Osteoblast (primary cell): ENCODE results near the gene PRICKLE2. TPM values are rescaled to one million over a fixed set of nuclear protein-coding genes. Genes with fewer than 3 reads are reported as not detected.

Experiments used
- DNase-seq: peaks from one replicate; pipeline ENCODE4 v3.0.0; 2011; ENCODE audit warnings: low spot score, mixed read lengths; ENCODE audit not compliant: insufficient read length; ENCODE audit errors: missing footprints
- H2AFZ ChIP-seq: 2 replicates; pipeline ENCODE4 v1.6.0; 2011; ENCODE audit warnings: mild to moderate bottlenecking, low read length
- H3K27ac ChIP-seq: 2 replicates; pipeline ENCODE4 v1.5.1; 2011; ENCODE audit warnings: mild to moderate bottlenecking, low read depth, low read length, moderate library complexity
- H3K27me3 ChIP-seq: 2 replicates; pipeline ENCODE4 v1.6.0; 2012; ENCODE audit warnings: mild to moderate bottlenecking, control low read depth, inconsistent platforms, low read length, moderate library complexity; ENCODE audit not compliant: insufficient read depth
- H3K36me3 ChIP-seq: 2 replicates; pipeline ENCODE4 v1.5.1; 2011; ENCODE audit warnings: mild to moderate bottlenecking, low read length, control low read depth, moderate library complexity; ENCODE audit not compliant: insufficient read depth
- H3K4me1 ChIP-seq: 2 replicates; pipeline ENCODE4 v1.5.1; 2011; ENCODE audit warnings: mild to moderate bottlenecking, low read length, control low read depth, moderate library complexity; ENCODE audit not compliant: insufficient read depth
- H3K4me2 ChIP-seq: 2 replicates; pipeline ENCODE4 v1.6.0; 2011; ENCODE audit warnings: mild to moderate bottlenecking, low read length; ENCODE audit not compliant: insufficient read depth
- H3K4me3 ChIP-seq: fragments of 200-600 bp; sonication (generic); 3 replicates; pipeline ENCODE4 v1.5.1; 2012; ENCODE audit warnings: mild to moderate bottlenecking, low read length, inconsistent platforms; ENCODE audit not compliant: insufficient read depth
- H3K79me2 ChIP-seq: 2 replicates; pipeline ENCODE4 v1.6.0; 2012; ENCODE audit warnings: mild to moderate bottlenecking, low read length, control low read depth, inconsistent platforms; ENCODE audit not compliant: insufficient read depth
- H3K9me3 ChIP-seq: 2 replicates; pipeline ENCODE4 v1.5.1; 2011; ENCODE audit warnings: low read depth, low read length, control low read depth
- H4K20me1 ChIP-seq: 2 replicates; pipeline ENCODE4 v1.6.0; 2012; ENCODE audit warnings: mild to moderate bottlenecking, low read length, control low read depth; ENCODE audit not compliant: insufficient read depth
- CTCF ChIP-seq: IDR thresholded peaks from 2 replicates; pipeline ENCODE4 v1.5.1; 2011; ENCODE audit warnings: mild to moderate bottlenecking, low read depth, low read length, moderate library complexity; ENCODE audit errors: extremely low read depth
- total RNA-seq: library from RNA; depleted of rRNA; stranded (reverse); fragments of >200 nt; gene quantifications from 2 replicates; pipeline ENCODE4 v1.2.3, GENCODE V29; 2012

PRICKLE2 gene
- total RNA-seq, 1 donor, result 18.8 TPM

- Histone ChIP-seq H2AFZ (no peak overlapping the region), H3K9me3 (no peaks in the 10 kb centered on the region), H3K27me3 (no peaks in the 10 kb centered on the region), H4K20me1 (no peaks in the 10 kb centered on the region), H3K4me1 (no peaks in the 10 kb centered on the region), H3K27ac (no peak overlapping the region), H3K79me2 (no peaks in the 10 kb centered on the region), H3K36me3 (peaks cover 13% of the 10 kb centered on the region), H3K4me3 (no peak overlapping the region), H3K4me2 (no peak overlapping the region)
- no peak for TF ChIP-seq CTCF
- peak; percentile 66 for DNase-seq
These were observed 126.6 kb downstream of the PRICKLE2 start for GRCh38 chr3:64098670-64099069.

GRCh38 chr3:64097920-64098319 is 127.3 kb downstream of the PRICKLE2 start:
- H3K27ac ChIP-seq, result no peak overlapping the region
- no peak overlapping the region for H3K4me2 ChIP-seq
- no peaks in the 10 kb centered on the region for H3K79me2 ChIP-seq
- no peaks in the 10 kb centered on the region for H4K20me1 ChIP-seq
- H3K9me3 ChIP-seq, result no peaks in the 10 kb centered on the region
- H3K36me3 ChIP-seq, result peaks cover 13% of the 10 kb centered on the region
- peak; percentile 9 for DNase-seq
- no peak for TF ChIP-seq CTCF
- H3K27me3 ChIP-seq, result no peaks in the 10 kb centered on the region
- no peaks in the 10 kb centered on the region for H3K4me1 ChIP-seq
- no peak overlapping the region for H3K4me3 ChIP-seq
- H2AFZ ChIP-seq, result no peak overlapping the region

GRCh38 chr3:64095802-64096201 is 129.5 kb downstream of the PRICKLE2 start:
- DNase-seq, result no peak
- no peaks in the 10 kb centered on the region for H3K4me1 ChIP-seq
- H3K27me3 ChIP-seq, result no peaks in the 10 kb centered on the region
- peaks cover 13% of the 10 kb centered on the region for H3K36me3 ChIP-seq
- no peaks in the 10 kb centered on the region for H3K79me2 ChIP-seq
- no peak overlapping the region for H3K27ac ChIP-seq
- no peak overlapping the region for H3K4me3 ChIP-seq
- no peak overlapping the region for H2AFZ ChIP-seq
- no peak overlapping the region for H3K4me2 ChIP-seq
- no peaks in the 10 kb centered on the region for H3K9me3 ChIP-seq
- TF ChIP-seq CTCF, result no peak
- H4K20me1 ChIP-seq, result no peaks in the 10 kb centered on the region

GRCh38 chr3:64094713-64095079 is 130.6 kb downstream of the PRICKLE2 start:
- H3K27me3 ChIP-seq, result no peaks in the 10 kb centered on the region
- no peaks in the 10 kb centered on the region for H3K79me2 ChIP-seq
- H3K4me2 ChIP-seq, result no peak overlapping the region
- no peak overlapping the region for H3K4me3 ChIP-seq
- no peak for TF ChIP-seq CTCF
- H3K4me1 ChIP-seq, result no peaks in the 10 kb centered on the region
- H4K20me1 ChIP-seq, result no peaks in the 10 kb centered on the region
- peaks cover 13% of the 10 kb centered on the region for H3K36me3 ChIP-seq
- H2AFZ ChIP-seq, result no peak overlapping the region
- H3K9me3 ChIP-seq, result no peaks in the 10 kb centered on the region
- no peak for DNase-seq
- no peak overlapping the region for H3K27ac ChIP-seq
